Upper lobe of left lung (tissue), 6 donors: ENCODE results near the gene EMC8. TPM values are rescaled to one million over a fixed set of nuclear protein-coding genes. Genes with fewer than 3 reads are reported as not detected.

Source experiments
- ATAC-seq, 2 donors: fragments of 200-7000 bp; cut with Tn5 transposase; one replicate each; pipeline ENCODE4 v1.9.1; 2022; ENCODE audit warnings: mild to moderate bottlenecking in 2 of 2, moderate library complexity in 2 of 2; ENCODE audit not compliant: low FRiP score in 2 of 2
- DNase-seq, 2 donors: peaks; one replicate each; pipeline ENCODE4 v3.0.0-alpha.2; 2019 to 2020
- H3K27ac ChIP-seq, 4 donors: fragments of 200-600 bp; sonication (generic); one replicate each; pipeline ENCODE4 v1.5.1; 2016 to 2019
- H3K27me3 ChIP-seq, 4 donors: fragments of 200-600 bp; sonication (generic); one replicate each; pipeline ENCODE4 v1.5.1; 2017 to 2019
- H3K36me3 ChIP-seq, 4 donors: fragments of 200-600 bp; sonication (generic); one replicate each; pipeline ENCODE4 v1.5.1; 2016 to 2019
- H3K4me1 ChIP-seq, 4 donors: fragments of 200-600 bp; sonication (generic); one replicate each; pipeline ENCODE4 v1.5.1; 2018 to 2019
- H3K4me3 ChIP-seq, 4 donors: fragments of 200-600 bp; sonication (generic); one replicate each; pipeline ENCODE4 v1.5.1; 2017 to 2019; ENCODE audit warnings: mild to moderate bottlenecking in 2 of 4, moderate library complexity in 1 of 4
- H3K9me3 ChIP-seq, 4 donors: fragments of 200-600 bp; sonication (generic); one replicate each; pipeline ENCODE4 v1.5.1; 2018 to 2019
- EP300 ChIP-seq, 4 donors: sonication (generic); formaldehyde crosslinking; IDR thresholded peaks; one replicate each; pipeline ENCODE4 v1.5.1; 2017; ENCODE audit warnings: antibody characterized with exemption in 4 of 4, control low read depth in 2 of 4
- POLR2A ChIP-seq, 4 donors: fragments of 450-650 bp; IDR thresholded peaks; one replicate each; pipeline ENCODE4 v1.5.1; 2016 to 2017; ENCODE audit warnings: antibody characterized with exemption in 4 of 4, mild to moderate bottlenecking in 2 of 4
- POLR2AphosphoS5 ChIP-seq, 2 donors: sonication (generic); formaldehyde crosslinking; IDR thresholded peaks; one replicate each; pipeline ENCODE4 v1.5.1; 2017; ENCODE audit warnings: antibody characterized with exemption in 2 of 2
- WGBS, 2 donors: methylation state at CpG; one replicate each; pipeline ENCODE4 v1.1.5; 2017 to 2018; 5-methylcytosine and 5-hydroxymethylcytosine counted together
- total RNA-seq, 6 donors: library from RNA; depleted of rRNA in 4 of 6; stranded (reverse); fragments of >200 nt in 4 of 6; gene quantifications; one replicate each; pipeline versions ENCODE4 v1.1.0 to v1.2.1, GENCODE V29; 2016 to 2021
- TF ChIP-seq, protein P1 (sequence below), 6 experiments: fragments of 450-650 bp in 4 of 6; fragments of 200-600 bp in 2 of 6; sonication (generic) in 2 of 6; IDR thresholded peaks; one replicate each; pipeline ENCODE4 v1.5.1; 2016 to 2019; ENCODE audit warnings: antibody characterized with exemption in 6 of 6
- donor health status: DM: no; HTN: no; CAD: no; lungs with moderate emphysema.
- donor health status: DM: no; HTN: yes; CAD: no; lungs with severe emphysema.

Gene EMC8
- total RNA-seq, 6 donors from 2014 or later: 15.8 to 39.8 (median 25.6) TPM

DNA sequence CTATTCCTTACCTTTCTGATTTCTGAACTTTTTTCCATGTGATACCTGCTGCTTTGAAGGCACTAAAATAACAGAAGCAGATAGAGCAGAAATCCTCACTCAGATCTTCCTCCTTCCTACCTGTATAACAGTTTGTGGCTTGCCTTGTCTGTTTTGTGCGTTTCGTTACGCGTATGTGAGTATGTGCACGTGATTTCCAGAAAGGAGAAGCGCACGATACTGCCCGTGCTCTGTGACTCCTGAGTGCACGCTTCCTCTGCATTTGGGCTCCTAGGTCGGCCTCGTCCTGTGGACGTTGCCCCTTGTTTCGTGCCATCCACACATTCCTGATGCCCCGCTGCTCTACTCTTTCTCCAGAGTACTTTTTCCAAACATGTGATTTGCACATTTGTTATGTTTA, 4.2 kb upstream of the EMC8 start:
- WGBS, 2 donors: 67 to 73% methylated on average over 14 of the region's 14 CpGs
- Histone ChIP-seq H3K4me1 (peaks cover 11 to 22% (median 14%) of the 10 kb centered on the region in 4 donors), H3K36me3 (peaks cover 12 to 63% (median 51%) of the 10 kb centered on the region in 4 donors), H3K9me3 (no peaks in the 10 kb centered on the region), H3K4me3 (no peak overlapping the region), H3K27me3 (no peaks in the 10 kb centered on the region), H3K27ac (no peak overlapping the region)
- DNase-seq (no peak), ATAC-seq (no peak)
- TF ChIP-seq, protein P1, sequence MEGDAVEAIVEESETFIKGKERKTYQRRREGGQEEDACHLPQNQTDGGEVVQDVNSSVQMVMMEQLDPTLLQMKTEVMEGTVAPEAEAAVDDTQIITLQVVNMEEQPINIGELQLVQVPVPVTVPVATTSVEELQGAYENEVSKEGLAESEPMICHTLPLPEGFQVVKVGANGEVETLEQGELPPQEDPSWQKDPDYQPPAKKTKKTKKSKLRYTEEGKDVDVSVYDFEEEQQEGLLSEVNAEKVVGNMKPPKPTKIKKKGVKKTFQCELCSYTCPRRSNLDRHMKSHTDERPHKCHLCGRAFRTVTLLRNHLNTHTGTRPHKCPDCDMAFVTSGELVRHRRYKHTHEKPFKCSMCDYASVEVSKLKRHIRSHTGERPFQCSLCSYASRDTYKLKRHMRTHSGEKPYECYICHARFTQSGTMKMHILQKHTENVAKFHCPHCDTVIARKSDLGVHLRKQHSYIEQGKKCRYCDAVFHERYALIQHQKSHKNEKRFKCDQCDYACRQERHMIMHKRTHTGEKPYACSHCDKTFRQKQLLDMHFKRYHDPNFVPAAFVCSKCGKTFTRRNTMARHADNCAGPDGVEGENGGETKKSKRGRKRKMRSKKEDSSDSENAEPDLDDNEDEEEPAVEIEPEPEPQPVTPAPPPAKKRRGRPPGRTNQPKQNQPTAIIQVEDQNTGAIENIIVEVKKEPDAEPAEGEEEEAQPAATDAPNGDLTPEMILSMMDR (IDR thresholded peaks at IDR 0.05): no peak
- TF ChIP-seq POLR2AphosphoS5 (IDR thresholded peaks at IDR 0.05) (no peak), POLR2A (IDR thresholded peaks at IDR 0.05) (no peak), EP300 (IDR thresholded peaks at IDR 0.05) (no peak)

- 23 to 24% methylated on average over 9 of the region's 9 CpGs for WGBS, 2 donors
- no peak for ATAC-seq
- H3K27me3 ChIP-seq: no peaks in the 10 kb centered on the region
- peaks cover 0 to 61% (median 39%) of the 10 kb centered on the region in 4 donors for H3K36me3 ChIP-seq
- DNase-seq: no peak
- no peak for TF ChIP-seq POLR2AphosphoS5 (IDR thresholded peaks at IDR 0.05)
- no peak for TF ChIP-seq EP300 (IDR thresholded peaks at IDR 0.05)
- TF ChIP-seq, protein P1 (IDR thresholded peaks at IDR 0.05): no peak
- no peak for TF ChIP-seq POLR2A (IDR thresholded peaks at IDR 0.05)
- H3K4me3 ChIP-seq: peak overlapping the region; percentile 78 to 97 (median 87)
- peak overlapping the region; percentile 85 to 96 (median 94) for H3K27ac ChIP-seq
- H3K9me3 ChIP-seq: no peaks in the 10 kb centered on the region
- peaks cover 23 to 36% (median 24%) of the 10 kb centered on the region in 4 donors for H3K4me1 ChIP-seq
Measured at GRCh38 chr16:85800321-85800669, 951 bp upstream of the EMC8 start.

- H3K36me3 ChIP-seq: peaks cover 0 to 60% (median 33%) of the 10 kb centered on the region in 4 donors
- H3K27me3 ChIP-seq: no peaks in the 10 kb centered on the region
- peak overlapping the region; percentile 85 to 96 (median 94) for H3K27ac ChIP-seq
- ATAC-seq: peak; percentile 24 to 57
- H3K4me3 ChIP-seq: peak overlapping the region; percentile 78 to 97 (median 87)
- 0 to 1% methylated on average over 8 to 33 of the region's 51 CpGs for WGBS, 2 donors
- peak in 1 of 2 donors; percentile 26 for DNase-seq
- no peaks in the 10 kb centered on the region for H3K9me3 ChIP-seq
- H3K4me1 ChIP-seq: peaks cover 23 to 36% (median 24%) of the 10 kb centered on the region in 4 donors
- TF ChIP-seq, protein P1 (IDR thresholded peaks at IDR 0.05): peak in 2 of 6 experiments; percentile 9 to 52
- no peak for TF ChIP-seq POLR2AphosphoS5 (IDR thresholded peaks at IDR 0.05)
Measured at GRCh38 chr16:85798901-85799496, 345 bp downstream of the EMC8 start.

DNA sequence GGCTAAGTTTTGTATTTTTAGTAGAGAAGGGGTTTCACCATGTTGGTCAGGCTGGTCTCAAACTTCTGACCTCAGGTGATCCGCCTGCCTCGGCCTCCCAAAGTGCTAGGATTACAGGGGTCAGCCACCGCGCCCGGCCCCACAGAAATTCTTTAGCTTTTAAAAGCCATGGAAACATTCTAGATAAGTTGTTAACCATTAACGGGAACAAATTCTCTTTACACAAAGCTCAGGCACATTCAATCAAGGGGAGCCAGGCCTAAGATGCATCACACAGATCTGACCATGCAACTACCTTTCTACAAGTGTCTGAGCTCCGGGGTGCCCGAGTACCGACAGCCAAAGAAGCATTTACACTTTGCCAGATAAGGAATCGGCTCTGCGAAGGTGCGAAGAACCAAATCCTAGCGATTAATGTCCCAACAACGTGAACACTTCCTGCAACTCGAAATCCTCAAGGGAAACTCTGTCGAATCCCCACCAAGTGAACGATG, 1.0 kb downstream of the EMC8 start:
- no peaks in the 10 kb centered on the region for H3K27me3 ChIP-seq
- no peak for DNase-seq
- no peaks in the 10 kb centered on the region for H3K9me3 ChIP-seq
- WGBS, 2 donors: 13 to 17% methylated on average over 17 of the region's 17 CpGs
- H3K36me3 ChIP-seq: peaks cover 0 to 55% (median 27%) of the 10 kb centered on the region in 4 donors
- peak overlapping the region in 1 of 4 donors; percentile 95 for H3K27ac ChIP-seq
- peak overlapping the region; percentile 78 to 97 (median 87) for H3K4me3 ChIP-seq
- TF ChIP-seq POLR2A (IDR thresholded peaks at IDR 0.05): no peak
- TF ChIP-seq POLR2AphosphoS5 (IDR thresholded peaks at IDR 0.05): no peak
- TF ChIP-seq EP300 (IDR thresholded peaks at IDR 0.05): no peak
- TF ChIP-seq, protein P1 (IDR thresholded peaks at IDR 0.05): no peak
- peaks cover 23 to 36% (median 24%) of the 10 kb centered on the region in 4 donors for H3K4me1 ChIP-seq
- no peak for ATAC-seq

DNA sequence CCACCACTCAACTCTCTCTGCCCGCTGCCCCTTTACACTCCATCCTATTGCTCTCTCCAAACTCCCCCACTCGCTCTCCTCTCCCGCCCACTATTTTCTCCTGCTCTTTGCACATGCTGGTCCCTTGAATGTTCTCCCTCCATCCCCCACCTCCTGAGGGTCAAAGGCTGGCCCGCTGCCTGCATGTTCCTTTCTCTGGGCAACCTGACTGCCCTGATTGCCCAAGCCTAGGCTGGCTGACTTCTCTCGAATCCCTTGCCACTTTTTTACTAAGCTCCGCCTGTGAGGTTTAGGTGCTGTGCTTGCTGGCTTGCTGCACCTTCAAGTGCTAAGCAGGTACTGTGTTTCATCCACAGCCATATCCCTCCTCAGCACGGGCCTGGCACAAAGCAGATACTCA, 2.7 kb downstream of the EMC8 start:
- no peak for ATAC-seq
- H3K27ac ChIP-seq: no peak overlapping the region
- H3K36me3 ChIP-seq: peaks cover 0 to 53% (median 14%) of the 10 kb centered on the region in 4 donors
- no peaks in the 10 kb centered on the region for H3K9me3 ChIP-seq
- 92 to 94% methylated on average over 7 of the region's 7 CpGs for WGBS, 2 donors
- DNase-seq: no peak
- H3K4me3 ChIP-seq: no peak overlapping the region
- no peaks in the 10 kb centered on the region for H3K27me3 ChIP-seq
- H3K4me1 ChIP-seq: peaks cover 23 to 30% (median 24%) of the 10 kb centered on the region in 4 donors
- TF ChIP-seq EP300 (IDR thresholded peaks at IDR 0.05) (no peak), POLR2AphosphoS5 (IDR thresholded peaks at IDR 0.05) (no peak), POLR2A (IDR thresholded peaks at IDR 0.05) (no peak)
- TF ChIP-seq, protein P1 (IDR thresholded peaks at IDR 0.05): no peak
